Colonic mucosa (tissue), 4 donors: Measurements from ENCODE around the gene POP5. TPM values are rescaled to one million over a fixed set of nuclear protein-coding genes. Genes with fewer than 3 reads are reported as not detected.
A peak's percentile ranks its signal among the peaks of the same experiment; 100 is the strongest.

ENCODE experiments used
- DNase-seq: peaks from one replicate; pipeline ENCODE4 v3.0.0-alpha.2; 2020
- H3K27ac ChIP-seq: fragments of 200-600 bp; one replicate; pipeline ENCODE4 v1.8.0; 2021
- H3K27me3 ChIP-seq: fragments of 200-600 bp; one replicate; pipeline ENCODE4 v1.8.0; 2021
- H3K36me3 ChIP-seq: fragments of 200-600 bp; one replicate; pipeline ENCODE4 v1.8.0; 2021
- H3K4me1 ChIP-seq: fragments of 200-600 bp; one replicate; pipeline ENCODE4 v1.8.0; 2021; ENCODE audit warnings: mild to moderate bottlenecking
- H3K4me3 ChIP-seq: fragments of 200-600 bp; one replicate; pipeline ENCODE4 v1.8.0; 2021
- H3K9ac ChIP-seq, 2 donors: one replicate each; pipeline ENCODE4 v1.7.0; 2013; ENCODE audit warnings: control low read depth in 2 of 2, low read depth in 2 of 2, low read length in 2 of 2
- H3K9me3 ChIP-seq: fragments of 200-600 bp; one replicate; pipeline ENCODE4 v1.8.0; 2021
- CTCF ChIP-seq: fragments of 200-600 bp; IDR thresholded peaks from one replicate; pipeline ENCODE4 v1.8.0; 2022; ENCODE audit warnings: antibody characterized with exemption, mild to moderate bottlenecking
- intact Hi-C: fragments of 100-400 bp; cut with DNase I; formaldehyde crosslinking; loops from one replicate; pipeline ENCODE4 v1.14.1; 2022
- total RNA-seq, 2 donors: library from RNA; stranded (reverse); fragmentation: NEBNext Ultra II Directional in 1 of 2; extraction: Animal tissue kit (Norgen Biotek cat#: 25700) in 1 of 2; gene quantifications; one replicate each; pipeline ENCODE4 v1.2.1, GENCODE V29; 2021
- donor health status: healthy.
- donor health status: DM: no; HTN: no; CAD: no.
- donor health status: DM: no; HTN: no; CAD: no.

Gene POP5
- total RNA-seq, 2 donors from 2014 or later: 22.8 to 77.7 TPM

- Histone ChIP-seq H3K36me3 (no peaks in the 10 kb centered on the region), H3K9ac (peak within 1 kb of the TSS; percentile 84 to 90), H3K4me3 (peak within 1 kb of the TSS; percentile 59), H3K27ac (peak within 1 kb of the TSS; percentile 75), H3K4me1 (no peaks in the 10 kb centered on the region), H3K27me3 (no peaks in the 10 kb centered on the region), H3K9me3 (no peaks in the 10 kb centered on the region)
- TF ChIP-seq CTCF: no peak
- DNase-seq: peak; percentile 94
- intact Hi-C loops: no loop called here
These were observed 52.2 kb downstream of the POP5 start, which contains the start of gene COQ5 for GRCh38 chr12:120528861-120529525. Gene COQ5, minus strand, starts transcription at chr12:120529158. Its CDS starts 17 bp downstream, at chr12:120529141.

Other genes with a start within 250 kb of the POP5 start
- 10 to 100 TPM in 1 of 2 donors, 1 to 10 TPM in 1; 3.8 to 11.7 TPM for gene MSI1, start 212.2 kb downstream of the POP5 start, total RNA-seq
- gene COX6A1, start 143.3 kb downstream of the POP5 start, total RNA-seq: 1,000 to 10,000 TPM in 1 of 2 donors, 100 to 1,000 TPM in 1; 887 to 1,081 TPM
- 10 to 100 TPM; 20.4 to 27.8 TPM for gene TRIAP1, start 135.0 kb downstream of the POP5 start, total RNA-seq
- 10 to 100 TPM; 34.1 to 43.3 TPM for gene GATC, start 135.0 kb downstream of the POP5 start, total RNA-seq
- gene SRSF9, start 111.7 kb downstream of the POP5 start, total RNA-seq: 100 to 1,000 TPM; 169 to 216 TPM
- gene DYNLL1, start 85.3 kb downstream of the POP5 start, total RNA-seq: 100 to 1,000 TPM; 359 to 463 TPM
- gene COQ5, start 52.2 kb downstream of the POP5 start, total RNA-seq: 10 to 100 TPM; 35.8 to 46.6 TPM
- 100 to 1,000 TPM; 199 to 226 TPM for gene RNF10, start 47.0 kb downstream of the POP5 start, total RNA-seq
- gene CABP1, start 59.2 kb upstream of the POP5 start, total RNA-seq: under 1 TPM; 0.77 to 0.79 TPM
- gene MLEC, start 105.7 kb upstream of the POP5 start, total RNA-seq: 100 to 1,000 TPM; 331 to 500 TPM
- 10 to 100 TPM; 22.7 to 28.3 TPM for gene UNC119B, start 129.1 kb upstream of the POP5 start, total RNA-seq
- 100 to 1,000 TPM in 1 of 2 donors, 10 to 100 TPM in 1; 86.0 to 202 TPM for gene ACADS, start 144.4 kb upstream of the POP5 start, total RNA-seq